Fibroblast of the aortic adventitia (primary cell): ENCODE measurements around the gene WDR88. TPM values are rescaled to one million over a fixed set of nuclear protein-coding genes. Genes with fewer than 3 reads are reported as not detected.

Experiments used
- DNase-seq: peaks from one replicate; pipeline ENCODE4 v3.0.0-alpha.2; 2010; ENCODE audit warnings: low read depth
- H3K4me3 ChIP-seq: 2 replicates; pipeline ENCODE4 v1.5.1; 2011; ENCODE audit warnings: low read depth, mild to moderate bottlenecking, control low read depth, low read length, moderate library complexity
- total RNA-seq: library from RNA; depleted of rRNA; stranded (reverse); fragments of >200 nt; gene quantifications from 2 replicates; pipeline ENCODE4 v1.2.3, GENCODE V29; 2012; ENCODE audit warnings: low replicate concordance
- TF ChIP-seq, protein P1 (sequence below): IDR thresholded peaks from 2 replicates; pipeline ENCODE4 v1.5.1; 2011; ENCODE audit warnings: mild to moderate bottlenecking, low read length, control low read depth, inconsistent platforms; ENCODE audit not compliant: insufficient read depth

WDR88 gene
- not detected in 2 replicates for total RNA-seq

DNA sequence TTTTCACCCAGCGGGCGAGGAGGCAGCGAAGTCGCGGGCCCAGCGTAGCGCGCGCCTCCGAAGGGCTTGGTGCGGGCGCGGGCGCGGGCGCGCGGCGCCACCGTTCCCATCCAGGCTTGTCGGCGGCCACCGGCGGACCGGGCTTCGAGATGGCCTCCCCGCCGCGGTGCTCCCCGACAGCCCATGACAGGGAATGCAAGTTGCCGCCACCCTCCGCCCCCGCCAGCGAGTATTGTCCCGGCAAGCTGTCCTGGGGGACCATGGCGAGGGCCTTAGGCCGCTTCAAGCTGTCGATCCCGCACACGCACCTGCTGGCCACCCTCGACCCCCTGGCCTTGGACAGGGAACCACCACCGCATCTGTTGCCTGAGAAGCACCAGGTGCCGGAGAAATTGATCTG is at the start of gene WDR88:
TSS of gene WDR88 (plus strand) at position 94 of the 400 bp plus-strand sequence. CDS start at position 150, 56 bp downstream.
- no peak for DNase-seq
- no peak within 1 kb of the TSS for H3K4me3 ChIP-seq
- TF ChIP-seq, protein P1, sequence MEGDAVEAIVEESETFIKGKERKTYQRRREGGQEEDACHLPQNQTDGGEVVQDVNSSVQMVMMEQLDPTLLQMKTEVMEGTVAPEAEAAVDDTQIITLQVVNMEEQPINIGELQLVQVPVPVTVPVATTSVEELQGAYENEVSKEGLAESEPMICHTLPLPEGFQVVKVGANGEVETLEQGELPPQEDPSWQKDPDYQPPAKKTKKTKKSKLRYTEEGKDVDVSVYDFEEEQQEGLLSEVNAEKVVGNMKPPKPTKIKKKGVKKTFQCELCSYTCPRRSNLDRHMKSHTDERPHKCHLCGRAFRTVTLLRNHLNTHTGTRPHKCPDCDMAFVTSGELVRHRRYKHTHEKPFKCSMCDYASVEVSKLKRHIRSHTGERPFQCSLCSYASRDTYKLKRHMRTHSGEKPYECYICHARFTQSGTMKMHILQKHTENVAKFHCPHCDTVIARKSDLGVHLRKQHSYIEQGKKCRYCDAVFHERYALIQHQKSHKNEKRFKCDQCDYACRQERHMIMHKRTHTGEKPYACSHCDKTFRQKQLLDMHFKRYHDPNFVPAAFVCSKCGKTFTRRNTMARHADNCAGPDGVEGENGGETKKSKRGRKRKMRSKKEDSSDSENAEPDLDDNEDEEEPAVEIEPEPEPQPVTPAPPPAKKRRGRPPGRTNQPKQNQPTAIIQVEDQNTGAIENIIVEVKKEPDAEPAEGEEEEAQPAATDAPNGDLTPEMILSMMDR, result no peak

DNA sequence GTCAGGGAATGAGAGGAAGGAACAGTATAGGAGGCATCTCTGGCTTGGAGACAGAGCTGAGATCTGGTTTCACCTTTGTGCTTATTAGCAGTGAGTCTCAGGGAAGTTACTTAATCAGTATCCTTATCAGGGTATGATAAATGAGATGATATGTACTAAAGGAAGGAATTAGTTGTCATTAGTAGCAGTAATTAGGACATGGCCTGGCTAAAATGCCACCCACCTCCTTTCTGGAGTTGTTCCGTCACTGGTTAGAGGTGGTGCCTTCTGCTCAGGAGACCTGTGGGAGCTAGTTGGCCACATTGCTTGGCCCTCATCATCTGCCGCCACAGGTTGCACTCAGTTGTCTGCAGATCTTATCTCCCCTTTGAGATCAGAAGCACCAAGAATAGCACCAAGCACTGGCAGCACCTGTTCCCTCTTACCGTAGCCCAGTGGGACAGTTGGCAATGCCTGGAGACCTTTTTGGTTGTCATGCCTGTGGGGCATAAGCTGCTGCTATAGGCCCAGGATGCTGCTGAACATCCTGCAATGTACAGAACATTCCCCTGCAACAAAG is 46.3 kb upstream of the WDR88 start:
- H3K4me3 ChIP-seq, result no peak overlapping the region
- TF ChIP-seq, protein P1, result no peak
- no peak for DNase-seq

DNA sequence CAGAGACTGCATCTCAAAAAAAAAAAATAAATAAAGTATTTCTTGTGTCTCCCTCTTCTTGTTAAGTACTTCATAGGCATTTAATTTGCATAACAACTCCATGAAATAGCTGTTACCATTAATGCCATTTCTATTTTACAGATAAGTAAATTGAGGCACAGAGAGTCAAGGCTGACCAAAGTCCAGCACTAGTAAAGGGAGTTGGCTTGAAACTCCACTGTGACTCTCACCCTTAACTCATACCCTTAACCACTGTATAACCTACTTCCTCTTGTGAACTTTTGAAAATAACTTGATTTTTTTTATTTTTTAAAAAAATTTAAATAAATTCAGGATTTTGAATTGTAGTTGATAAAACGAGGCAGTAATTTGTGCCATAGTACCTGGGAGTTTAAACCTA is 45.0 kb upstream of the WDR88 start:
- TF ChIP-seq, protein P1, result no peak
- no peak overlapping the region for H3K4me3 ChIP-seq
- DNase-seq, result no peak

DNA sequence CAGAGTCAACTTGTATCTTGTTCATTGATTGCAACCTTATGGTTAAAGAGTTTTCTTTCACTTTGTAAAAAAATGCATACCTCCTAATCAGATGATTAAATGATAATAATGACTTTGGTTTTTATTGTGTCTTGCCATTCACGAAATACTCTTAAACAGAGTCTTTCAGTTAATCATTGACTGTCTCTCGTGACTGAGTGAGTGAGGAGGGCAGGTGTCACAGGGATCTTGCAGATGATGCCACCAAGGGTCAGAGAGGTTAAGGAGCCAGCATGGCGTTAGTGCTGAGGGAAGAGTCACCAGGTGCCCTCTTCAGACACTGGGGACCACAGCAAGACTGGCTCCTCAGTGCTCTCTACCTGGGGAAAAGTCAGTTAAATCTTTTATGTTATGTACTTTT is 42.9 kb upstream of the WDR88 start:
- no peak overlapping the region for H3K4me3 ChIP-seq
- no peak for DNase-seq
- TF ChIP-seq, protein P1, result no peak

DNA sequence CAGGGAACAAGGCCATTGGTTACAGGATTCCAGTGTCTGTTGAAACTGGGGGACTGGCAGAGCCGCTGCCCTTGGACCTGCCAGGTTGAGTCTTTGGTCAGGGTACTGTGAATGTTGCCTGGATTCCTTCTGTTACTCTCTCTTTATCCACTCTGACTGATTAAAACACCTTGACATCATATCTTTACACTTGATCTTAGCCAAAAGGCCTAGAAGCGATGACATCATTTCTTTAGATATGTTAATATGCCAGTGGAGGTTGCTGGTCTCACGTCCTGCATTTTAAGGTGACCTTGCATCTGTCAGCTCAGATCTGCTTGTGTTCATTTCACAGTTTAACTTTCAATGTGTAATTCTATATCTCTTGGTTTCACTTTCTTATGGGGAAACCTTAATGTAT is 41.7 kb upstream of the WDR88 start:
- H3K4me3 ChIP-seq, result no peak overlapping the region
- no peak for DNase-seq
- TF ChIP-seq, protein P1, result no peak

GRCh38 chr19:33093420-33094210 is 38.3 kb upstream of the WDR88 start:
- TF ChIP-seq, protein P1, result no peak
- no peak overlapping the region for H3K4me3 ChIP-seq
- no peak for DNase-seq
